ENCODE data around the gene GET4. TPM values are rescaled to one million over a fixed set of nuclear protein-coding genes. Genes with fewer than 3 reads are reported as not detected.

Gene GET4
- total and polyA plus RNA-seq, 12 donors: 14.7 to 38.6 (median 20.8) TPM

DNA sequence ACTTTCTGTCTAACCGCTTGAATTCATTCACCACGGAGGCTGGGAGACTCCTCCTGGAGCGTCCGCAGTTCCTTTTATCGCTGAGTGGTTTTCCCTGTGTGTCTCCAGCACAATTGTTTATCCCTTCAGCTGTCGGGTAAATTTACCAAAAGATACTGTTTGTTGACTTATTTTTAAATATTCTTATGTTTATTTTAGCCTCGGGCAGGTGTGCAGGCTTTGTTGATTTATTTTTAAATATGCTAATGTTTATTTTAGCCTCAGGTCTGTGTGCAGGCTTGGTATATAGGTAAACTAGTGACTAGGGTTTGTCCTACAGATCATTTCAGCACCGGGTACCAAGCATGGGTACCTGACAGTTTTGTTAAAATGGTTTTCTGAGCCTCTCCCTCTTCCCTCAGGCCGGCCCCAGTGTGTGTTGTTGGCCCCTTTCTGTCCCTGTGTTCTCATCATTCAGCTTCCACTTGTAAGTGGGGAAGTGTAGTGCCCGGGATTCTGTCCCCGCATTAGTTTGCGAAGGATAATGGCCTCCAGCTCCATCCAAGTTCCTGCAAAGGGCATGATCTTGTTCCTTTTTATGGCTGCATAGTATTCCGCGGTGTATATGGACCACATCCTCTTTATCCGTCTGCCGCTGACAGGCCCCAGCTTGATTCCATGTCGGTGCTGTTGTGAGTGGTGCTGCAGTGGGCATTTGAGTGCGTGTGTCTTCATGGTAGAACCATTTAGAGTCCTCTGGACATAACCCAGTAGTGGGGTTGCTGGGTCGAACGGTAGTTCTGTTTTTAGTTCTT, 5.3 kb downstream of the GET4 start:
- Histone ChIP-seq H3K27ac (no peak overlapping the region), H3K27me3 (no peaks in the 10 kb centered on the region), H3K9me3 (no peaks in the 10 kb centered on the region), H3K4me1 (peaks cover 20 to 76% (median 54%) of the 10 kb centered on the region in 9 donors), H3K36me3 (peaks cover 0 to 31% (median 2%) of the 10 kb centered on the region in 9 donors), H3K4me3 (no peak overlapping the region)
- intact Hi-C loops (cut with DNase I): loop anchor here in 1 of 10 donors (10.0 kb wide), 1 partner anchor 83 kb away; no protein-coding TSS in a partner anchor
- WGBS, 2 donors: 93 to 95% methylated on average over 20 of the region's 20 CpGs
- no peak for ATAC-seq
- TF ChIP-seq, protein P1, sequence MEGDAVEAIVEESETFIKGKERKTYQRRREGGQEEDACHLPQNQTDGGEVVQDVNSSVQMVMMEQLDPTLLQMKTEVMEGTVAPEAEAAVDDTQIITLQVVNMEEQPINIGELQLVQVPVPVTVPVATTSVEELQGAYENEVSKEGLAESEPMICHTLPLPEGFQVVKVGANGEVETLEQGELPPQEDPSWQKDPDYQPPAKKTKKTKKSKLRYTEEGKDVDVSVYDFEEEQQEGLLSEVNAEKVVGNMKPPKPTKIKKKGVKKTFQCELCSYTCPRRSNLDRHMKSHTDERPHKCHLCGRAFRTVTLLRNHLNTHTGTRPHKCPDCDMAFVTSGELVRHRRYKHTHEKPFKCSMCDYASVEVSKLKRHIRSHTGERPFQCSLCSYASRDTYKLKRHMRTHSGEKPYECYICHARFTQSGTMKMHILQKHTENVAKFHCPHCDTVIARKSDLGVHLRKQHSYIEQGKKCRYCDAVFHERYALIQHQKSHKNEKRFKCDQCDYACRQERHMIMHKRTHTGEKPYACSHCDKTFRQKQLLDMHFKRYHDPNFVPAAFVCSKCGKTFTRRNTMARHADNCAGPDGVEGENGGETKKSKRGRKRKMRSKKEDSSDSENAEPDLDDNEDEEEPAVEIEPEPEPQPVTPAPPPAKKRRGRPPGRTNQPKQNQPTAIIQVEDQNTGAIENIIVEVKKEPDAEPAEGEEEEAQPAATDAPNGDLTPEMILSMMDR (IDR thresholded peaks at IDR 0.05): no peak
- DNase-seq: no peak

GRCh38 chr7:882336-883035, 6.1 kb downstream of the GET4 start:
- Histone ChIP-seq H3K4me3 (no peak overlapping the region), H3K4me1 (peaks cover 23 to 83% (median 59%) of the 10 kb centered on the region in 9 donors), H3K27me3 (no peaks in the 10 kb centered on the region), H3K27ac (peak overlapping the region in 3 of 10 donors; percentile 1 to 29 (median 14)), H3K9me3 (no peaks in the 10 kb centered on the region), H3K36me3 (peaks cover 0 to 39% (median 5%) of the 10 kb centered on the region in 9 donors)
- ATAC-seq (no peak), DNase-seq (no peak)
- TF ChIP-seq, protein P1 (IDR thresholded peaks at IDR 0.05): no peak
- intact Hi-C loops (cut with DNase I): loop anchor here in 1 of 10 donors (10.0 kb wide), 1 partner anchor 82 kb away; no protein-coding TSS in a partner anchor
- WGBS, 2 donors: 92 to 93% methylated on average over 37 of the region's 37 CpGs

DNA sequence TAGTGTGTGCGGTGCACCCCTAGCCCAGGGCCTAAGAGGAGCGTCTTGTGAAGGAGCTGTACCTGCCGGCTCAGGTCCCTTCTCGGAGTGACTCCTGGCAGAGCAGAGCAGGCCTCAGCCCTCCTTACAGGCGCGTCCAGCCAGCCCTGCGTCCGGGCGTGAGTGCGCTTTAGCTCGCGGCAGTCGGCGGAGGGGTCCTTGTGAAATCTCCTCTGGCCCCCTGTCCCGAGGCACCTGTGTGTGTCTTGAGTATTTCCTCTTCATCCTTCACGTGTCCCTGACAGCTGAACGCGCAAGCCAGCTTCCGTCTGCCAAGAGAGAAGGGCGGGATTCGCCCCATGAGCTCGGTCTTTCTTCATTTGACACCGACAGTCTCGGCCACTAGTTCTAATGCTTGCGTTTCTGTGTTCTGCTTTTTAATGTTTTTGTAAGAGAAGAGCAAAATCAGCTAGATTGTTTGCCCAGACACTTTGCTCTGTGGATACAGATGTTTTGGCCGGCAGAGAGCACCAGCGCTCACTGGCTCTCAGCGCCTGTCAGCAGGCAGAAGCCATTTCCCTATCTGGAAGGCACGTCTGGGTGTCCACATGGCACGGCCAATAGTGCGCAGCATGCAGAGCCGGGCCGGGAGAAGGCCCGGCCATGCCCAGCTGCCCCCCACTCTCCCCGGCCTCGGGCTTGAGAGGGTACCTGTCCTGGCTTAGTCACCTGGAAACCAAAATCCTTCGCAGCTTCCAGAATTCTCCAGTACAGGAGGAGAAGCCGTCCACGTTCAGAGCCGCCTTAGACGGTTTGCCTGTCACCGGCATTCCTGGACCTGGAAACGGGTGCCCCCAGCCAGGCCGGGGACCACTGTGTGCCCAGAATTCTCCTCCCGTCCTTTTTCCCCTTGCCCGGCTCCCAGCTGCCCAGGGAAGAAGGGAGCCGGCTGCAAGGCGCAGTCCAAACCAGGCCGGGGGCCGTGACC, 7.0 kb downstream of the GET4 start:
- TF ChIP-seq, protein P1 (IDR thresholded peaks at IDR 0.05): peak in 3 of 9 donors; percentile 9 to 29 (median 18)

More for the DNA sequence above, 7.0 kb downstream of the GET4 start:
- intact Hi-C loops (cut with DNase I): loop anchor here in 1 of 10 donors (10.0 kb wide), 1 partner anchor 81 kb away; no protein-coding TSS in a partner anchor
- Histone ChIP-seq H3K27ac (peak overlapping the region in 4 of 10 donors; percentile 1 to 31 (median 22)), H3K9me3 (no peaks in the 10 kb centered on the region), H3K4me1 (peaks cover 20 to 77% (median 53%) of the 10 kb centered on the region in 9 donors), H3K36me3 (peaks cover 0 to 43% (median 12%) of the 10 kb centered on the region in 9 donors), H3K4me3 (no peak overlapping the region), H3K27me3 (no peaks in the 10 kb centered on the region)
- ATAC-seq (peak in 6 of 8 donors; percentile 15 to 46 (median 34)), DNase-seq (peak in 1 of 2 donors; percentile 25)
- whole genome bisulfite sequencing, 2 donors: 80 to 84% methylated on average over 49 to 50 of the region's 50 CpGs
